SK-N-SH treated with all-trans-retinoic acid at 6 μM for 48 hours (cell line): ENCODE data around the gene LCP1.

ENCODE experiments used
- ATAC-seq: fragments of 200-7000 bp; cut with Tn5 transposase; 3 replicates; pipeline ENCODE4 v1.9.1; 2020; ENCODE audit warnings: mild to moderate bottlenecking, moderate library complexity
- BACH2 ChIP-seq: fragments of 250-450 bp; sonication (Bioruptor Pico); IDR thresholded peaks from 2 replicates; pipeline ENCODE4 v1.9.0; 2021; ENCODE audit warnings: mild to moderate bottlenecking, borderline replicate concordance
- CREB5 ChIP-seq: fragments of 250-450 bp; sonication (Bioruptor Pico); IDR thresholded peaks from 2 replicates; pipeline ENCODE4 v1.5.1; 2020; ENCODE audit warnings: low read depth, mild to moderate bottlenecking, moderate library complexity
- CSDC2 ChIP-seq: fragments of 250-450 bp; sonication (Bioruptor Pico); IDR thresholded peaks from 2 replicates; pipeline ENCODE4 v1.5.0; 2020; ENCODE audit warnings: mild to moderate bottlenecking, moderate library complexity
- CSRNP3 ChIP-seq: fragments of 250-450 bp; sonication (Bioruptor Pico); IDR thresholded peaks from 2 replicates; pipeline ENCODE4 v1.5.1; 2021; ENCODE audit warnings: mild to moderate bottlenecking, moderate library complexity
- ESRRG ChIP-seq: fragments of 250-450 bp; sonication (Bioruptor Pico); IDR thresholded peaks from 2 replicates; pipeline ENCODE4 v1.6.1; 2021; ENCODE audit warnings: mild to moderate bottlenecking
- ISL1 ChIP-seq: fragments of 250-450 bp; sonication (Bioruptor Pico); IDR thresholded peaks from 2 replicates; pipeline ENCODE4 v2.1.2; 2022; ENCODE audit warnings: mild to moderate bottlenecking, moderate library complexity
- PATZ1 ChIP-seq: fragments of 250-450 bp; sonication (Bioruptor Pico); IDR thresholded peaks from 2 replicates; pipeline ENCODE4 v1.8.0; 2020; ENCODE audit warnings: mild to moderate bottlenecking, moderate library complexity, borderline replicate concordance
- POU6F1 ChIP-seq: fragments of 250-450 bp; sonication (Bioruptor Pico); IDR thresholded peaks from 2 replicates; pipeline ENCODE4 v1.8.0; 2021; ENCODE audit warnings: low read depth, mild to moderate bottlenecking, moderate library complexity, borderline replicate concordance
- PPARA ChIP-seq: fragments of 250-450 bp; sonication (Bioruptor Pico); IDR thresholded peaks from 2 replicates; pipeline ENCODE4 v1.5.0; 2020; ENCODE audit warnings: mild to moderate bottlenecking, borderline replicate concordance
- RARB ChIP-seq: fragments of 250-450 bp; sonication (Bioruptor Pico); IDR thresholded peaks from 2 replicates; pipeline ENCODE4 v1.8.0; 2021; ENCODE audit warnings: mild to moderate bottlenecking, moderate library complexity
- SNAI2 ChIP-seq: fragments of 250-450 bp; sonication (Bioruptor Pico); IDR thresholded peaks from 2 replicates; pipeline ENCODE4 v1.5.0; 2020; ENCODE audit warnings: mild to moderate bottlenecking, moderate library complexity
- TCF4 ChIP-seq: fragments of 250-450 bp; sonication (Bioruptor Pico); IDR thresholded peaks from 2 replicates; pipeline ENCODE4 v1.8.0; 2021; ENCODE audit warnings: mild to moderate bottlenecking, moderate library complexity, borderline replicate concordance
- TOX ChIP-seq: fragments of 250-450 bp; sonication (Bioruptor Pico); IDR thresholded peaks from 2 replicates; pipeline ENCODE4 v1.8.0; 2021; ENCODE audit warnings: mild to moderate bottlenecking, moderate library complexity, borderline replicate concordance
- TSHZ2 ChIP-seq: fragments of 250-450 bp; sonication (Bioruptor Pico); IDR thresholded peaks from 2 replicates; pipeline ENCODE4 v1.5.0; 2020; ENCODE audit warnings: mild to moderate bottlenecking, moderate library complexity
- ZFP3 ChIP-seq: fragments of 250-450 bp; sonication (Bioruptor Pico); IDR thresholded peaks from 2 replicates; pipeline ENCODE4 v1.5.0; 2020; ENCODE audit warnings: mild to moderate bottlenecking, moderate library complexity
- ZFP30 ChIP-seq: fragments of 450-650 bp; formaldehyde crosslinking; IDR thresholded peaks from 2 replicates; pipeline ENCODE4 v1.5.0; 2022; ENCODE audit warnings: mild to moderate bottlenecking, moderate library complexity
- ZNF565 ChIP-seq: fragments of 450-650 bp; formaldehyde crosslinking; conservative IDR thresholded peaks from 2 replicates; pipeline ENCODE4 v1.5.0; 2020; ENCODE audit warnings: low read depth, mild to moderate bottlenecking, moderate library complexity
- ZNF70 ChIP-seq: fragments of 450-650 bp; formaldehyde crosslinking; IDR thresholded peaks from 2 replicates; pipeline ENCODE4 v1.5.0; 2020; ENCODE audit warnings: mild to moderate bottlenecking, moderate library complexity
- ZNF8 ChIP-seq: fragments of 450-650 bp; formaldehyde crosslinking; IDR thresholded peaks from 2 replicates; pipeline ENCODE4 v1.5.0; 2020; ENCODE audit warnings: mild to moderate bottlenecking, moderate library complexity

Gene LCP1

GRCh38 chr13:46124967-46125933 lies 56.7 kb downstream of the LCP1 start:
- no peak for ATAC-seq

GRCh38 chr13:46124531-46124966 lies 57.4 kb downstream of the LCP1 start:
- no peak for ATAC-seq
- TF ChIP-seq ZNF70 (CRISPR knock-in tag) (no peak), TCF4 (CRISPR knock-in tag) (no peak), CREB5 (CRISPR knock-in tag) (no peak), TSHZ2 (CRISPR knock-in tag) (no peak), RARB (CRISPR knock-in tag) (no peak), ZNF8 (CRISPR knock-in tag) (no peak), ZNF565 (CRISPR knock-in tag) (no peak), SNAI2 (no peak), PPARA (no peak), ISL1 (CRISPR knock-in tag) (no peak), ZFP3 (CRISPR knock-in tag) (no peak), BACH2 (CRISPR knock-in tag) (no peak), PATZ1 (no peak)

More at GRCh38 chr13:46124967-46125933, 56.7 kb downstream of the LCP1 start:
- TF ChIP-seq ZNF70 (CRISPR knock-in tag) (no peak), ESRRG (no peak), ZFP3 (CRISPR knock-in tag) (no peak), TOX (CRISPR knock-in tag) (no peak), ZNF8 (CRISPR knock-in tag) (no peak), POU6F1 (CRISPR knock-in tag) (no peak)
- TF ChIP-seq, all 23 proteins: peak for 0

- no peak for ATAC-seq
- TF ChIP-seq PPARA (no peak), POU6F1 (CRISPR knock-in tag) (no peak), TSHZ2 (CRISPR knock-in tag) (no peak), ESRRG (no peak), BACH2 (CRISPR knock-in tag) (no peak), CSRNP3 (CRISPR knock-in tag) (no peak), PATZ1 (no peak), CSDC2 (CRISPR knock-in tag) (no peak), ZFP30 (CRISPR knock-in tag) (no peak)
These were observed 59.7 kb downstream of the LCP1 start for GRCh38 chr13:46122304-46122703.
